ENCODE measurements around the gene YPEL5. TPM values are rescaled to one million over a fixed set of nuclear protein-coding genes. Genes with fewer than 3 reads are reported as not detected.
"Not testable (repeated sequence)": the region's sequence is repeated elsewhere in the genome, so short reads cannot be mapped to it uniquely, and the experiment has no call there.

Gene YPEL5
- total and polyA plus RNA-seq, 4 donors: 86.1 to 139 (median 120) TPM

DNA sequence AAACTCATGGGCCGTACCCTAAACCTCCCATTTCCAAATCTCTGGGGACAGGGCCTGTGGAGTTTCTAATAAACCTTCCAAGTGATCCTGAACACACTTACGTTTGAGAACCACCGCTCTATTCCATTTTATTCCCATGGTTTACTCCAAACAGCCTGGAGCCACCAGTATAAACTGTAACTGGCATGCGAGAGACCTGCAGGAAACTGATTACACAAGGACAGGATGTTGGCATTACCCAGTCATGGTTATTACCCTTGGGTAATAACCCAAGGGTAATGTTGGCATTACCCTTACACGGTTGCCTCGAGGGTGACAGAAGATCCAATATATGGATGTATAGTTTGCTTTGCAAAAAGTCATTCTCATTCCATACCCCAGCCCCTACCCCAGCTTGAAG, 37.0 kb upstream of the YPEL5 start:
- no peaks in the 10 kb centered on the region for H3K27me3 ChIP-seq (ENCODE audit: control insufficient read depth, insufficient read depth, low read length)
- WGBS (ENCODE audit: insufficient coverage): 85% methylated on average over 4 of the region's 6 CpGs
- no peak overlapping the region for H3K27ac ChIP-seq (ENCODE audit: low read depth, low read length)
- H3K4me1 ChIP-seq (ENCODE audit: control insufficient read depth, insufficient read depth, low read length): no peaks in the 10 kb centered on the region
- no peaks in the 10 kb centered on the region for H3K9me3 ChIP-seq (ENCODE audit: control insufficient read depth, insufficient read depth, low read length)
- H3K4me3 ChIP-seq (ENCODE audit: low read depth, low read length): no peak overlapping the region
- DNase-seq (ENCODE audit: low read depth in 4 of 6, low spot score in 6 of 6): no peak
- no peaks in the 10 kb centered on the region for H3K36me3 ChIP-seq (ENCODE audit: control insufficient read depth, insufficient read depth, low read length)

DNA sequence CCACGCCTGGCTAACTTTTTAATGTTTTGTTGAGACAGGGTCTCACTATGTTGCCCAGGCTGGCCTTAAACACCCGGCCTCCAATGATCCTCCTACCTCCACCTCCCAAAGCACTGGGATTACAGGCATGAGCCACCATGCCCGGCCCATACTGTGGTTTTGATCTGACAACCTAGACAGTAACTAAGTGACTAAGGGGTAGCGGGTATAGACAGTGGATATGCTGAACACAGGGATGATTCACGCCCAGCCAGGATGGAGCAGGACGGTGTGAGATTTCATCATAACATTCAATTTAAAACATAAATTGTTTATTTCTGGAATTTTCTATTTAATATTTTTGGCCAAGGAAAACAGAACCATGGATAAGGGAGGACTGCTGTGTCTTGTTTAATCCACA, 36.0 kb upstream of the YPEL5 start:
- DNase-seq (ENCODE audit: low read depth in 4 of 6, low spot score in 6 of 6): no peak
- Histone ChIP-seq H3K4me3 (ENCODE audit: low read depth, low read length) (no peak overlapping the region), H3K27ac (ENCODE audit: low read depth, low read length) (no peak overlapping the region), H3K36me3 (ENCODE audit: control insufficient read depth, insufficient read depth, low read length) (no peaks in the 10 kb centered on the region), H3K9me3 (ENCODE audit: control insufficient read depth, insufficient read depth, low read length) (no peaks in the 10 kb centered on the region), H3K4me1 (ENCODE audit: control insufficient read depth, insufficient read depth, low read length) (peaks cover 4% of the 10 kb centered on the region), H3K27me3 (ENCODE audit: control insufficient read depth, insufficient read depth, low read length) (no peaks in the 10 kb centered on the region)
- 100% methylated on average over 1 of the region's 6 CpGs for WGBS (ENCODE audit: insufficient coverage)

DNA sequence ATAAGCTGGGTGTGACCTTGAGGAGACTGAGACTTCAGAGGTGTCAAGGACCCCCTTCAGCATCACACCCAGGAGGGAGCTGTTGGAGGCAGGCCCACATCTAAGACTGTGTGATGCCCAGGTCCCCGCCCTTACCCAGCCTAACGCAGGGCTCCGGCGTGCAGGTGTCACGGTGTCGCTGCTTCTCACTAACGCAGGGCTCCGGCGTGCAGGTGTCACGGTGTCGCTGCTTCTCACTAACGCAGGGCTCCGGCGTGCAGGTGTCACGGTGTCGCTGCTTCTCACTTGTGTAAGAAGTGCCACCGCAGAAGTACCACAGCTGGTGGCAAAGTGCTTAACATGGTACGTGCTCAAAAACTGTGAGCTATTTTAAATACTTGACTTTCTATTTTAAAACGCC, 35.6 kb upstream of the YPEL5 start:
- H3K36me3 ChIP-seq (ENCODE audit: control insufficient read depth, insufficient read depth, low read length); H3K27ac ChIP-seq (ENCODE audit: low read depth, low read length); H3K27me3 ChIP-seq (ENCODE audit: control insufficient read depth, insufficient read depth, low read length); DNase-seq (ENCODE audit: low read depth in 4 of 6, low spot score in 6 of 6); H3K4me3 ChIP-seq (ENCODE audit: low read depth, low read length); H3K4me1 ChIP-seq (ENCODE audit: control insufficient read depth, insufficient read depth, low read length); H3K9me3 ChIP-seq (ENCODE audit: control insufficient read depth, insufficient read depth, low read length): not testable (repeated sequence)
- 74% methylated on average over 17 of the region's 19 CpGs for WGBS (ENCODE audit: insufficient coverage)

DNA sequence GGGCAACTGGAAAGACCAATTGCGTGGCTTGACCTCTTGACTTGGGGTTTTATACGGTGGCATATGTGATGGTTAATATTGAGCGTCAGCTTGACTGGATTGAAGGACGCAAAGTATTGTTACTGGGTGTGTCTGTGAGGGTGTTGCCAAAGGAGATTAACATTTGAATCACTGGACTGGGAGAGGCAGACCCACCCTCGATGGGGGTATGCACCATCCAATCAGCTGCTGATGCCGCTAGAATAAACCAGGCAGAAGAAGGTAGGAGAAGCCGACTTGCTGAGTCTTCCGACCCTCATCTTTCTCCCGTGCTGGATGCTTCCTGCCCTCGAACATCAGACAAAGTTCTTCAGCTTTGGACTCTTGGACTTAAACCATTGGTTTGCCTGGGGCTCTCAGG, 34.2 kb upstream of the YPEL5 start:
- no peaks in the 10 kb centered on the region for H3K27me3 ChIP-seq (ENCODE audit: control insufficient read depth, insufficient read depth, low read length)
- DNase-seq (ENCODE audit: low read depth in 4 of 6, low spot score in 6 of 6): no peak
- no peaks in the 10 kb centered on the region for H3K9me3 ChIP-seq (ENCODE audit: control insufficient read depth, insufficient read depth, low read length)
- 96% methylated on average over 10 of the region's 10 CpGs for WGBS (ENCODE audit: insufficient coverage)
- H3K4me3 ChIP-seq (ENCODE audit: low read depth, low read length): no peak overlapping the region
- no peak overlapping the region for H3K27ac ChIP-seq (ENCODE audit: low read depth, low read length)
- no peaks in the 10 kb centered on the region for H3K36me3 ChIP-seq (ENCODE audit: control insufficient read depth, insufficient read depth, low read length)
- H3K4me1 ChIP-seq (ENCODE audit: control insufficient read depth, insufficient read depth, low read length): peaks cover 4% of the 10 kb centered on the region

DNA sequence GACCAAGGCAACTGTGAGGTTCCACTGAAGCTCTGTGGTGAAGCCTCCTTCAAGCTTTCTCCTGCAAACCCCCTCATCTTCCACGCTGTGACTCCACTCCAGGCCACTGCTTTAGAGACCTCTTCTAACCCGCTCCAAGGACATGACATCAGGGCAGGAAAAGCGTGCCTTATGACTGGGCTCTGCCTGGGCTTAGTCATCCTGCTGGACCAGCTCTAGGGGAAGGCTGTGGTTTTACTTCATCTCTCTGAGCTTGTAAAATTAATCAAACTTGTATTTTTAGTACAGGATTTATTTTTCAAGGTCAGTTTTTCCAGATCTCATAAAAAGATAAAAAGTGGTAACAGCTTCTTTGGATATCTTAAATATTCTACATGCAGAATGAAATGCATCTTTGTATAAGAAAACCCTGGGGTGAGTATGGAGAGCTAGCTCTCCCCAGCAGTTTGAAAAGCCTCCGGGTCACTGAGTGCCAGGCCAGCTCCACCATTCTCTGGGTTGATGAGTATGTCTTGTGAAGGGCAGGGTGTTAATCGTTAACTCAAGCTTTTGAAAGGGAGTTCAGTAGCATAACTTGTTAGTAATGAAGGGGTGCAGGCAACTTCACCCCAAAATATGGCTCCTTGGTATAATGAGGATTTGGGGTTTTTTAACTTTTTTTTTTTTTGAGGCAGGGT, 33.1 kb upstream of the YPEL5 start:
- H3K9me3 ChIP-seq (ENCODE audit: control insufficient read depth, insufficient read depth, low read length): no peaks in the 10 kb centered on the region
- WGBS (ENCODE audit: insufficient coverage): 83% methylated on average over 3 of the region's 5 CpGs
- DNase-seq (ENCODE audit: low read depth in 4 of 6, low spot score in 6 of 6): no peak
- H3K36me3 ChIP-seq (ENCODE audit: control insufficient read depth, insufficient read depth, low read length): no peaks in the 10 kb centered on the region
- H3K27me3 ChIP-seq (ENCODE audit: control insufficient read depth, insufficient read depth, low read length): no peaks in the 10 kb centered on the region
- H3K27ac ChIP-seq (ENCODE audit: low read depth, low read length): no peak overlapping the region
- H3K4me3 ChIP-seq (ENCODE audit: low read depth, low read length): no peak overlapping the region
- H3K4me1 ChIP-seq (ENCODE audit: control insufficient read depth, insufficient read depth, low read length): peaks cover 4% of the 10 kb centered on the region

DNA sequence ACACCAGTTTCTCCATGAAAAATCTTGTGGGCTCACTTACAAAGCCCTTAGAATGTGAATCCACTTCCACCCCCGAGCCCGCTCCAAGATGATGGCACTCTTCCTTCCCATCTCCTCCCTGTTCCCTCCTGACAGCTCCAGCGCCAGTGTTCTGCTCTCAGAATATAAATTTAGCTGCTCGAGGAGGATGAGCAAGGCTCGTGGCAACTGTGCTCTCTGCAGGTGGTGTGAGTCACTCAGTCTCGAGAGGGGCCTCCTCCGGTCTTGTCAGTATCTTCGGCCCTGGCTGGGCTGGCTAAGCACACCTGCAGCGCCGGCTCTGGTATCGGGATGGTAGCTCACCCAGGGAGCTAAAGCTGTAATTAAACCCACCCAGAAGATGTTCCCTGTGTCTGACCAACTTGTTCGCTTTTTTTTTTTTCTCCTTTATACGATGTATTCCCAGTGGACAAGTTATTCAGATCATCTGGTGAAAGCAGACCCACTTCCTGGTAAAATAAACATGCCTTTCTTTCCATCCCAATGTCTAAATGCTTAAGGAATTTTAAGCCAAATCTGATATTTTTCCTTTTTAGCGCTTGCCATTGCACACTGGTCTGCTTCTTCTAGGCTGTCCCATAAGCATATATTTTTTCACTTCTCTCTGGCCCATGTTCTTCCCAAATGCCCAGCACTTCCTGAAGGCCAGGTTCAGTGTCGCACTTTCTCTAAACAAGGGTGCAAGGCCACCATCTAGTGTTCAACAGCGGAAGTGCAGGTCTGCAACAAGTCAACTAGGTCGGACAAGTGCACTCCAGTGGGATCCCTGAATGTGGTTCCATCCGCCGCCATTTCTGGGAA, 31.4 kb upstream of the YPEL5 start:
- peaks cover 4% of the 10 kb centered on the region for H3K4me1 ChIP-seq (ENCODE audit: control insufficient read depth, insufficient read depth, low read length)
- H3K36me3 ChIP-seq (ENCODE audit: control insufficient read depth, insufficient read depth, low read length): no peaks in the 10 kb centered on the region
- WGBS (ENCODE audit: insufficient coverage): 34% methylated on average over 16 of the region's 19 CpGs
- no peak overlapping the region for H3K4me3 ChIP-seq (ENCODE audit: low read depth, low read length)
- no peak overlapping the region for H3K27ac ChIP-seq (ENCODE audit: low read depth, low read length)
- no peaks in the 10 kb centered on the region for H3K27me3 ChIP-seq (ENCODE audit: control insufficient read depth, insufficient read depth, low read length)
- peak; percentile 54 to 95 (median 76) for DNase-seq (ENCODE audit: low read depth in 4 of 6, low spot score in 6 of 6)
- no peaks in the 10 kb centered on the region for H3K9me3 ChIP-seq (ENCODE audit: control insufficient read depth, insufficient read depth, low read length)

DNA sequence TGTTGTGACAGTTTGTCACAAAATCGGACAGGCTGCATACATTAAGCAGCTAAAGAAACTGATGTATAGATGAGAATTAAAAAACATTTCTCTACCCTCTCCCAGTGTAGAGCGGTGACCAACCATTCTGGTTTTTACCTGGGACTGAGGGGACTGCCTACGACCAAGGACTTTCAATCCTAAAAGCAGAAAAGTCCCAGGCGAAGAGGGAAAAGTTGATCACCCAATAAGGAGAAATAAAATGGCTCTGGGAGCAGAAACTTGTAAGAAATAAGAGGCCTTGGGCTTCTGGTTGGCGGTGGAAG, 30.9 kb upstream of the YPEL5 start:
- H3K36me3 ChIP-seq (ENCODE audit: control insufficient read depth, insufficient read depth, low read length): no peaks in the 10 kb centered on the region
- WGBS (ENCODE audit: insufficient coverage): 86% methylated on average over 3 of the region's 5 CpGs
- DNase-seq (ENCODE audit: low read depth in 4 of 6, low spot score in 6 of 6): no peak
- peaks cover 4% of the 10 kb centered on the region for H3K4me1 ChIP-seq (ENCODE audit: control insufficient read depth, insufficient read depth, low read length)
- H3K27ac ChIP-seq (ENCODE audit: low read depth, low read length): no peak overlapping the region
- no peaks in the 10 kb centered on the region for H3K27me3 ChIP-seq (ENCODE audit: control insufficient read depth, insufficient read depth, low read length)
- no peaks in the 10 kb centered on the region for H3K9me3 ChIP-seq (ENCODE audit: control insufficient read depth, insufficient read depth, low read length)
- H3K4me3 ChIP-seq (ENCODE audit: low read depth, low read length): no peak overlapping the region

DNA sequence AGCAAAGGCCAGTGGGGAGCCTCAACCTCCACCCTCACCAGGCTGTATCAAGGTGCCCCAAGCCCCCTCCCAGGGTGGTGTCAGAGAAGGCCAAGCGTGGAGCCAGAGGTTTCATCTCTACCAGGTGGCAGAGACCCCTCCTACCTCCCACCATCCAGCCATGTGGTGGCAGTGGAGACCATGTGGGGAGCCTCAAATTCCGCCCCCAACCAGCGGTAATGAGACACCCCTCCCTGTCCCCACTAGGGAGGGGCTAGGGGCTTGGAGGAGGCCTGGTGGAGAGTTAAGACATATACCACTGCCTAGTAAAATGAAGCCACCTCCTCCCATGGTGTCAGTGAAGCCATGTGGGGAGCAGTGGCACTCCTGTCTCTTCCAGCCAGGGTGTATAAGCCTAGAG, 24.4 kb upstream of the YPEL5 start:
- Histone ChIP-seq H3K9me3 (ENCODE audit: control insufficient read depth, insufficient read depth, low read length) (no peaks in the 10 kb centered on the region), H3K27ac (ENCODE audit: low read depth, low read length) (no peak overlapping the region), H3K4me3 (ENCODE audit: low read depth, low read length) (no peak overlapping the region), H3K4me1 (ENCODE audit: control insufficient read depth, insufficient read depth, low read length) (peaks cover 7% of the 10 kb centered on the region), H3K36me3 (ENCODE audit: control insufficient read depth, insufficient read depth, low read length) (no peaks in the 10 kb centered on the region), H3K27me3 (ENCODE audit: control insufficient read depth, insufficient read depth, low read length) (no peaks in the 10 kb centered on the region)
- DNase-seq (ENCODE audit: low read depth in 4 of 6, low spot score in 6 of 6): no peak
- no CpG with 5 or more reads among the region's 3 CpGs for WGBS (ENCODE audit: insufficient coverage)

DNA sequence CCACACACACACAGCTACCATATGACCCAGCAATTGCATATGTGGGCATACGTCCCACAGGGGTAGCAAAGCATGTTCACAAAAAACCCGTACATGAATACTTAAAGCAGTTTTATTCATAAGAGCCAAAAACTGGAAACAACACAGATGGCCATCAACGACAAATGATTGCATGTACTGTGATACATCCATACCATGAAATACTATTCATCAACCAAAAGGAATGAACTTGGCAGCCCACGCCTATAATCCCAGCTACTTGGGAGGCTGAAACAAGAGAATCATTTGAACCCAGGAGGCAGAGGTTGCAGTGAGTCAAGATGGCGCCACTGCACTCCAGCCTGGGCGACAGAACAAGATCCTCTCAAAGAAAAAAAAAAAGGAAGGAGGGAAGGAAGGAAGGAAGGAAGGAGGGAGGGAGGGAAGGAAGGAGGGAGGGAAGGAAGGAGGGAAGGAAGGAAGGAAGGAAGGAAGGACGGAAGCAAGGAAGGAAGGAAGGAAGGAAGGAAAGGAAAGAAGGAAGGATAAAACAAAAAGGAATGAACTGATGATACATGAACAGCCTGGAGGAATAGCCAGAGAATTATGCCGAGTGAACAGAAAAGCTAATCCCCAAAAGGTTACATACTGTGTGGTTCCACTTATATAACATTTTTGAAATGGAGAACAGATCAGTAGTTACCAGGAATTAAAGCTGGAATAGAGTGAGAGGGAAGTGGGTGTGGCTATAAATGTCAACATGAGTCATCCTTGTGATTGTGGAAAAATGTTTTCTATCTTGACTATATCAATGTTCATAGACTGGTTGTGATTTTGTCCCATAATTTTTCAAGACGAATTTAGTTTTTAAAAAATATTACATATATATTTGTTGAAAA, 19.6 kb upstream of the YPEL5 start:
- H3K27ac ChIP-seq (ENCODE audit: low read depth, low read length): no peak overlapping the region
- H3K4me1 ChIP-seq (ENCODE audit: control insufficient read depth, insufficient read depth, low read length): peaks cover 4% of the 10 kb centered on the region
- H3K9me3 ChIP-seq (ENCODE audit: control insufficient read depth, insufficient read depth, low read length): no peaks in the 10 kb centered on the region
- H3K4me3 ChIP-seq (ENCODE audit: low read depth, low read length): no peak overlapping the region
- no peak for DNase-seq (ENCODE audit: low read depth in 4 of 6, low spot score in 6 of 6)
- no peaks in the 10 kb centered on the region for H3K36me3 ChIP-seq (ENCODE audit: control insufficient read depth, insufficient read depth, low read length)
- no peaks in the 10 kb centered on the region for H3K27me3 ChIP-seq (ENCODE audit: control insufficient read depth, insufficient read depth, low read length)
- WGBS (ENCODE audit: insufficient coverage): 91% methylated on average over 6 of the region's 9 CpGs
